ENCODE results near the gene SOX15.

GRCh38 chr17:7620835-7621234 is 30.9 kb upstream of the SOX15 start:
- TF ChIP-seq CTCF (IDR thresholded peaks at IDR 0.05) (no peak), EP300 (IDR thresholded peaks at IDR 0.05) (no peak), POLR2A (IDR thresholded peaks at IDR 0.05) (no peak)

Measured in upper lobe of left lung (tissue), 4 donors.